GM12873 (cell line): ENCODE results near the gene ASB16.

ENCODE experiments used
- TF ChIP-seq, protein P1 (sequence below): IDR thresholded peaks from 2 replicates; pipeline ENCODE4 v1.5.1; 2012; ENCODE audit warnings: low read depth, mild to moderate bottlenecking, moderate library complexity, low read length, control low read depth; ENCODE audit not compliant: insufficient read depth; ENCODE audit errors: missing control alignments

ASB16 gene

DNA sequence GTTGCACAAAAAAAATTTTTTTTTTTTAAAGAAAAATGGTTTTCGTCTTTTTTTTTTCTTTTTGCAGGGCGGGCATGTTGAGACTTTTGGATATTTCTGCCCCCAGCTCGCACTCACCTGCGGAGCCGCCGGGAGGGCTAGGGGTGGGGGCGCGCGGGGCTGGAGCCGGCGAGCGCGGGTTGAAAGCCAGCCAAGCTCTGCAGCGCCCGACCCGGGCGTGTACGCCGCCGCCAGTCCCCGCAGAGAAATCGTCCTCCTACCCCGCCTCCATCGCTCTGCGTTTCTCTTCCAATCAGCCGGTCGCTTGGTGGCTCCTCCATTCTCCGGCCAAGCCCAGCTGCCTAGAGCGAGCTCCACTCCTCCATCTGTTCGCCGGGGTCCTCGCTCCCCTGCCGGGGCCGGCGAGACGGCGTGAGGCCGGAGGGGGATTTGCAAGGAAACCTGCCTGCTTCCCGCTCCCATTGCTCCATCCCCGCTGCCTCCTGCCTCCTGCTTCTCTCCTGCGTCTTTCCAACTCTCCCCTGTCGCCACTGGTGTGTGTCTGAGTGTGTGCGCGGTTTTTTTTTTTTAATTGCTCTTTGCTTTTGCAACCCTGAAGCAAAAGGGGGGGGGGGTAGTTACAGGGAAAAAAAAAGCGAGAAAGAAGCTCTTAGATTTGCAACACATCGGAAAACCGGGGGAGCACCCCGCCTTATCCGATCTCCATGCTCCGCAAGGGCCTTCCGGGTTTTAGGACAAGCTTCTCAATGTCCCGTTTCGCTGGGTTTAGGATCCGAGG lies 50.8 kb downstream of the ASB16 start:
- TF ChIP-seq, protein P1, sequence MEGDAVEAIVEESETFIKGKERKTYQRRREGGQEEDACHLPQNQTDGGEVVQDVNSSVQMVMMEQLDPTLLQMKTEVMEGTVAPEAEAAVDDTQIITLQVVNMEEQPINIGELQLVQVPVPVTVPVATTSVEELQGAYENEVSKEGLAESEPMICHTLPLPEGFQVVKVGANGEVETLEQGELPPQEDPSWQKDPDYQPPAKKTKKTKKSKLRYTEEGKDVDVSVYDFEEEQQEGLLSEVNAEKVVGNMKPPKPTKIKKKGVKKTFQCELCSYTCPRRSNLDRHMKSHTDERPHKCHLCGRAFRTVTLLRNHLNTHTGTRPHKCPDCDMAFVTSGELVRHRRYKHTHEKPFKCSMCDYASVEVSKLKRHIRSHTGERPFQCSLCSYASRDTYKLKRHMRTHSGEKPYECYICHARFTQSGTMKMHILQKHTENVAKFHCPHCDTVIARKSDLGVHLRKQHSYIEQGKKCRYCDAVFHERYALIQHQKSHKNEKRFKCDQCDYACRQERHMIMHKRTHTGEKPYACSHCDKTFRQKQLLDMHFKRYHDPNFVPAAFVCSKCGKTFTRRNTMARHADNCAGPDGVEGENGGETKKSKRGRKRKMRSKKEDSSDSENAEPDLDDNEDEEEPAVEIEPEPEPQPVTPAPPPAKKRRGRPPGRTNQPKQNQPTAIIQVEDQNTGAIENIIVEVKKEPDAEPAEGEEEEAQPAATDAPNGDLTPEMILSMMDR = no peak

DNA sequence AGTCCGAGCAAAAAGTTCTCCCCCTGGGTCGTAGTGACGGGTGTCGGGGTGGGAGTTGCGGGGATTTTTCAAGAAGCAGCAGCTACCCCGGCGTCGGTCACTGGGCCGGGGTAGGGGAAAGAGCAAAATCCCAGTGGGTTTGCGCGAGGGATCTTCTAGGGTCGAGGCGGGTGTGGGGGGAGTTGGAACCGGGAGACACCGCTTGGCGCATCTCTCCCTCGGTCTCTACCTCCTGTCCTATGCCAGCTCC lies 51.3 kb downstream of the ASB16 start:
- TF ChIP-seq, protein P1 = no peak

DNA sequence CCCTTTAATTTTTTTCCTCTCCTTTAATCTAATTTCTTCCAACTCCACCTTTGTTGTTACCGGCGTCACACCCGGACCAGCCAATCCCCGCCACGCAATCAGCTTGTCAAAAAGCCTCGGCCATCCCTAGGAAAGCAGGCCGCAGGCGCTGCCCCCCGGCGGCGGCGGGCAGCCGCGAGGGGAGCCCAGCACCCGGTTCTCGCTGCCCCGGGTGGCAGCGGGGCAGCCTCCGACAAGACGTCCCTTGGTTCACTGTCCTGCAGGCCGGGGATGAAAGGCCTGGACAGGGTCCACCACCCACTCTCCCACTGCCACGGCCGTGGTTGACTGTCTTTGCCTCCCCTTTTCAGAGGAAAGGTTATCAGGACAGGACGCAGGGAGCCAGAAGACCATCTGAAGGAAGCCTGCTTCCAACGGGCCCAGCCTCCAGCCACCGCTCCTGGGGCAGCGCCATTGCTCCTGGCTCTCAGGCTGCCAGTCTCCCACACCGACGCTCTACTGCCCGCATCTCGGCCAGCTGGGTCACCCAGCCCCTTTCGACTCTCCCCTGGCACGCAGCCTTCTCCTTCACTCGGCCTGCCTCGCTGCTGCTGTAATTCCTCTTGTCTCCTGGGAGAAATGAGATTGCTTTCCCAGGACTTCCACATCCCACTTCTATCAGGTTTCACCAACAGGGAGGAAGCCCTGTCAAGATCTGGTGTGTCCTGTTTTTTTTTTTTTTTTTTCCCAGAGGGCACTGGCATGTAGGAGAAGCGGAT lies 51.8 kb downstream of the ASB16 start:
- TF ChIP-seq, protein P1 = no peak

DNA sequence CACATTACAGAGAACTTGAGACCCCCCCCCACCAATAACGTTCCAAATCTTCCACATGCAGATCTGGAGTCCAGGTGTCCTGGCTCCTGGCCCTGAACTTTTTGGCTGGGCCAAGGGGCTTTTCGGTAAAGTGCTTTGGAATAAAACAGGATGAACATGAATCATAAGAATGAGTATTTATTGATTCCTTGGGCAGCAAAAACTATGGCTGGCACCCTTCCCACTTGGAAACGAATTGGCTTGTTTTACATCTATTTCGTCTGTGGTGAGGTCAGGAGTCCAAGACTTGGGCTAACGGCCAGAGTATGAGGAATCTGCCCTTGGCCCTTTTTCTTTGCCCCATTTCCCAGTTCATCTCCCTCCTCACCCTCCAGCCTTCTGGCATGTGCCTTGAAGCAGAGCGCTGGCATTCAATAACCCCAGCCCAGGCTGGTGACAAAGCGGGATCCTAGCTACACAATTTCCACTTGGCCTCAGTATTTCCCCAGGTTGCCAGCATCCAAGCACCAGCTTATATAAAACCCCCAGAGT lies 53.1 kb downstream of the ASB16 start:
- TF ChIP-seq, protein P1 = no peak
